Fibroblast of lung (primary cell): ENCODE results near the gene GRHL1. TPM values are rescaled to one million over a fixed set of nuclear protein-coding genes. Genes with fewer than 3 reads are reported as not detected.

Source experiments
- DNase-seq, 2 donors: peaks; one replicate each; pipeline versions ENCODE4 v3.0.0 to v3.0.0-alpha.2; 2010; ENCODE audit warnings: low read depth in 2 of 2
- H2AFZ ChIP-seq: 2 replicates; pipeline ENCODE4 v1.5.1; 2012; ENCODE audit warnings: low read length, control low read depth, inconsistent platforms
- H3K27ac ChIP-seq: 2 replicates; pipeline ENCODE4 v1.5.1; 2011; ENCODE audit warnings: low read length, control low read depth; ENCODE audit not compliant: insufficient read depth
- H3K27me3 ChIP-seq: 2 replicates; pipeline ENCODE4 v1.5.1; 2011; ENCODE audit warnings: mild to moderate bottlenecking, low read length; ENCODE audit not compliant: control insufficient read depth, insufficient read depth
- H3K36me3 ChIP-seq: 2 replicates; pipeline ENCODE4 v1.5.1; 2011; ENCODE audit warnings: low read length; ENCODE audit not compliant: control insufficient read depth, insufficient read depth
- H3K4me1 ChIP-seq: 2 replicates; pipeline ENCODE4 v1.5.1; 2011; ENCODE audit warnings: low read length; ENCODE audit not compliant: control insufficient read depth, insufficient read depth; ENCODE audit errors: extremely low read depth
- H3K4me2 ChIP-seq: 2 replicates; pipeline ENCODE4 v1.5.1; 2011; ENCODE audit warnings: low read length, control low read depth; ENCODE audit not compliant: insufficient read depth; ENCODE audit errors: extremely low read depth
- H3K4me3 ChIP-seq, 4 experiments: fragments of 200-600 bp in 1 of 4; sonication (generic) in 1 of 4; replicated peaks in 1 of 4; 2 replicates each; pipeline ENCODE4 v1.5.1; 2011 to 2016; ENCODE audit warnings: low read length in 4 of 4, low read depth in 3 of 4, mild to moderate bottlenecking in 3 of 4, control low read depth in 2 of 4, inconsistent platforms in 1 of 4, mixed read lengths in 1 of 4; ENCODE audit not compliant: insufficient read depth in 1 of 4; ENCODE audit errors: control extremely low read depth in 1 of 4
- H3K79me2 ChIP-seq: 2 replicates; pipeline ENCODE4 v1.5.1; 2012; ENCODE audit warnings: mild to moderate bottlenecking, low read length, inconsistent platforms; ENCODE audit not compliant: control insufficient read depth, insufficient read depth
- H3K9ac ChIP-seq: 2 replicates; pipeline ENCODE4 v1.5.1; 2011; ENCODE audit warnings: mild to moderate bottlenecking, low read length, control low read depth; ENCODE audit not compliant: insufficient read depth
- H3K9me3 ChIP-seq: 2 replicates; pipeline ENCODE4 v1.5.1; 2012; ENCODE audit warnings: low read depth, low read length; ENCODE audit not compliant: control insufficient read depth, insufficient read depth
- H4K20me1 ChIP-seq: 2 replicates; pipeline ENCODE4 v1.5.1; 2011; ENCODE audit warnings: low read length; ENCODE audit not compliant: control insufficient read depth, insufficient read depth; ENCODE audit errors: extremely low read depth
- CTCF ChIP-seq, 2 donors: IDR thresholded peaks in 1 of 2; conservative IDR thresholded peaks in 1 of 2; 1 replicate in 1 of 2; 2 replicates in 1 of 2; pipeline ENCODE4 v1.5.1; 2011 to 2012; ENCODE audit warnings: low read length in 2 of 2, control low read depth in 1 of 2, inconsistent platforms in 1 of 2, low read depth in 1 of 2, mild to moderate bottlenecking in 1 of 2
- EZH2 ChIP-seq: IDR thresholded peaks from 2 replicates; pipeline ENCODE4 v1.5.1; 2012; ENCODE audit warnings: low read length, control low read depth, mild to moderate bottlenecking; ENCODE audit errors: missing control alignments
- polyA plus RNA-seq, 2 donors: library from polyadenylated mRNA; depleted of rRNA in 1 of 2; stranded (reverse) in 1 of 2; unstranded in 1 of 2; fragments of >200 nt; gene quantifications; 2 replicates each; pipeline ENCODE4 v1.2.1, GENCODE V29; 2011 to 2012; ENCODE audit warnings: missing spikeins in 1 of 2
- total RNA-seq: library from RNA; depleted of rRNA; stranded (reverse); fragments of >200 nt; gene quantifications from 2 replicates; pipeline ENCODE4 v1.2.1, GENCODE V29; 2014

The GRHL1 gene
- total and polyA plus RNA-seq, 2 donors (not counting 1 experiment from before 2014, with no cell fraction given), result 0.65 to 0.99 TPM

- Histone ChIP-seq H3K36me3 (no peaks in the 10 kb centered on the region), H3K9ac (no peak overlapping the region), H3K4me3 (no peak overlapping the region), H3K27ac (no peak overlapping the region), H3K4me1 (peaks cover 14% of the 10 kb centered on the region), H3K9me3 (no peaks in the 10 kb centered on the region), H3K4me2 (no peak overlapping the region), H4K20me1 (no peaks in the 10 kb centered on the region), H2AFZ (no peak overlapping the region), H3K79me2 (no peaks in the 10 kb centered on the region), H3K27me3 (peaks cover 2% of the 10 kb centered on the region)
- TF ChIP-seq CTCF (conservative IDR thresholded peaks at IDR 0.05 in 1 of 2, IDR thresholded peaks at IDR 0.05 in 1 of 2; ENCODE audit: low read depth in 1 of 2, low read length in 2 of 2) (no peak), EZH2 (no peak)
- DNase-seq, result no peak
Observed at GRCh38 chr2:10007921-10008808, 56.7 kb downstream of the GRHL1 start.

- H3K9me3 ChIP-seq, result no peaks in the 10 kb centered on the region
- TF ChIP-seq EZH2 (no peak), CTCF (conservative IDR thresholded peaks at IDR 0.05 in 1 of 2, IDR thresholded peaks at IDR 0.05 in 1 of 2; ENCODE audit: low read depth in 1 of 2, low read length in 2 of 2) (no peak)
- H3K27me3 ChIP-seq, result peaks cover 2% of the 10 kb centered on the region
- no peak overlapping the region for H3K4me3 ChIP-seq
- H3K4me1 ChIP-seq, result peaks cover 14% of the 10 kb centered on the region
- H3K27ac ChIP-seq, result no peak overlapping the region
- H3K9ac ChIP-seq, result no peak overlapping the region
- no peaks in the 10 kb centered on the region for H3K79me2 ChIP-seq
- no peak overlapping the region for H2AFZ ChIP-seq
- peak in 1 of 2 donors; percentile 41 for DNase-seq
- H3K36me3 ChIP-seq, result no peaks in the 10 kb centered on the region
- H4K20me1 ChIP-seq, result no peaks in the 10 kb centered on the region
- H3K4me2 ChIP-seq, result no peak overlapping the region
Observed at GRCh38 chr2:10008809-10009176, 57.3 kb downstream of the GRHL1 start.

- H3K27ac ChIP-seq, result no peak overlapping the region
- H3K4me2 ChIP-seq, result no peak overlapping the region
- no peak overlapping the region for H2AFZ ChIP-seq
- no peaks in the 10 kb centered on the region for H3K79me2 ChIP-seq
- TF ChIP-seq CTCF (conservative IDR thresholded peaks at IDR 0.05 in 1 of 2, IDR thresholded peaks at IDR 0.05 in 1 of 2; ENCODE audit: low read depth in 1 of 2, low read length in 2 of 2) (no peak), EZH2 (no peak)
- DNase-seq, result no peak
- H3K9ac ChIP-seq, result no peak overlapping the region
- H3K36me3 ChIP-seq, result no peaks in the 10 kb centered on the region
- peaks cover 1% of the 10 kb centered on the region for H3K27me3 ChIP-seq
- no peak overlapping the region for H3K4me3 ChIP-seq
- H3K4me1 ChIP-seq, result peaks cover 14% of the 10 kb centered on the region
- no peaks in the 10 kb centered on the region for H4K20me1 ChIP-seq
- no peaks in the 10 kb centered on the region for H3K9me3 ChIP-seq
Observed at GRCh38 chr2:10009271-10009810, 57.8 kb downstream of the GRHL1 start.
